ENCODE data around the gene CTRL. TPM values are rescaled to one million over a fixed set of nuclear protein-coding genes. Genes with fewer than 3 reads are reported as not detected.
"Not testable (repeated sequence)": the region's sequence is repeated elsewhere in the genome, so short reads cannot be mapped to it uniquely, and the experiment has no call there.

The CTRL gene
- total RNA-seq = not detected
- polyA plus RNA-seq = 0.91 TPM

DNA sequence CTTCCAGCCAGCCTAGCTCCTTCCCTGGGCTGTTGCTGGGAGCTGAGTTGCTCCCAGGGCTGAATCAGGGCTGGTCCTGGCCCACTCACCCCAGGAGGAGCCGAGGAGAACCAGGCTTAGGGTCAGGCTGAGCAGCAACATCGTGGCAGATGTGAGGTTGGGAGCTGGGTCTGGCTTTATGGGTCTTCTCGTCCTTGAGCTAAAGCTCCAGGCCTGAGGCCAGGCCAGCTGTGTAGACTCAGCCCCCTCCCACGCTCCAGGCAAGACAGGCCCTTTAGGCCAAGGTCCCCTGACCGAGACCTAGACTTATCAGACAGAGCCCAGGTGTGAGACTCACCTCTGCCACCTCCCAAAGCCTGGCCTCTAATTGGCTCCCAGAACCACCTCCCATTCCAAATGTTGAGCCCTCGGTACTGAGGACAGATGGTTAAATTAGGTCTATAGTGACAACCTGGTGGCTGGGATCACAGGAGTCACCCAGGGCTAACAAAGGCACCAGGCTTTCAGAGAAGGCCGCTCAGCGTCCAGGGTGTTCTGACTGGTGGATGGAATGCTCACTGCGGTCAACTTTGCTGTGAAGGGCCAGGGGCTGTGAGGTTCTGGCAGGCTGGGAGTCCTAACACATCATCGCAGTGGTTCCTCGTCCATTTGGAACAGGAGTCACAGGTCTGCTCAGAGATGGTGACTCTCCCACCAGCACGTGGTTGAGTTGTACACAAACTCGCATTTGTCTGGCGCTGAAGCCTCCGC lies at the start of gene CTRL:
CTRL (minus strand) TSS at position 151 of the 750 bp plus-strand sequence; CDS start at position 141, 10 bp downstream.
- Histone ChIP-seq H3K27ac (ENCODE audit: low read depth) (no peak within 1 kb of the TSS), H3K4me1 (ENCODE audit: insufficient read depth) (no peaks in the 10 kb centered on the region), H3K4me3 (ENCODE audit: low read depth, low read length) (no peak within 1 kb of the TSS), H3K36me3 (ENCODE audit: insufficient read depth) (no peaks in the 10 kb centered on the region)
- no peak for DNase-seq (ENCODE audit: extremely low spot score)
- 84% methylated on average over 15 of the region's 15 CpGs for WGBS

DNA sequence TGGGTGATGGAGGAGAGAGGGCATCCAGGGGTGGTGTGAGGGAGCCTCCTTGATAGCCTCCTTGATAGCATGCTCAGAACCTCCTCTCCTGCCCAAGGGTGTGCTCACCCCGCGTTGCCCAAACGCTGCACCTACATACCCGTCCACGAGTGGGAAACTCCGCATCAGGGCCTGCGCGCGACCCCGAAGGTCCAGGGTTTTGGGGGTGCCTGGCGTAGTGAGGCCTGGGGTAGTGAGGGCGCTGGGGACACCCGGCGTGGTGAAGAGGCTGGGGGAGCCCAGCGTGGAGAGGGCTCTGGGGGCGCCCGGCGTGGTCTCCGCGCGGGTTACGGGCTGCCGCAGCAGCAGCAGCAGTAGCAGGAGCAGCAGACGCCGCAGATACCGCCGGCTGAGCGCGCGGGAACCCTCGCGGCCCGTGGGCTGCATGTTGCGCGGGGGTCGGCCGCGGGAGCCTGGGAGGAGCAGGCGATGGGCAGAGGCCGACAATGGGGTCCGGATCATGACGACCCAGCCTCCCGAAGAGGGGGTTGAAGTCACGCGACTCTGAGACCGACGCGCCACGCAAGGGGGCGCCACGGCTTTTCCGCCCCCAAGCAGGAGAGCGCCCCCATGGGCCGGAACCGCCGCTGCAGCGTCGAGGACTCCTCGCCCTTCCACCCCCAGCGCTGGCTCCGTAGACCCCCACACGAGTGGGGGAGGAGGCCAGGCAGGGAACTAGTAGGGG lies 48.5 kb upstream of the CTRL start, which contains the start of gene DPEP3:
DPEP3 (minus strand) TSS at position 545 of the 724 bp plus-strand sequence; CDS start at position 426, 119 bp downstream.
- Histone ChIP-seq H3K4me1 (ENCODE audit: insufficient read depth) (no peaks in the 10 kb centered on the region), H3K27ac (ENCODE audit: low read depth) (no peak within 1 kb of the TSS), H3K4me3 (ENCODE audit: low read depth, low read length) (no peak within 1 kb of the TSS), H3K36me3 (ENCODE audit: insufficient read depth) (no peaks in the 10 kb centered on the region)
- no peak for DNase-seq (ENCODE audit: extremely low spot score)
- 58% methylated on average over 62 of the region's 62 CpGs for WGBS

DNA sequence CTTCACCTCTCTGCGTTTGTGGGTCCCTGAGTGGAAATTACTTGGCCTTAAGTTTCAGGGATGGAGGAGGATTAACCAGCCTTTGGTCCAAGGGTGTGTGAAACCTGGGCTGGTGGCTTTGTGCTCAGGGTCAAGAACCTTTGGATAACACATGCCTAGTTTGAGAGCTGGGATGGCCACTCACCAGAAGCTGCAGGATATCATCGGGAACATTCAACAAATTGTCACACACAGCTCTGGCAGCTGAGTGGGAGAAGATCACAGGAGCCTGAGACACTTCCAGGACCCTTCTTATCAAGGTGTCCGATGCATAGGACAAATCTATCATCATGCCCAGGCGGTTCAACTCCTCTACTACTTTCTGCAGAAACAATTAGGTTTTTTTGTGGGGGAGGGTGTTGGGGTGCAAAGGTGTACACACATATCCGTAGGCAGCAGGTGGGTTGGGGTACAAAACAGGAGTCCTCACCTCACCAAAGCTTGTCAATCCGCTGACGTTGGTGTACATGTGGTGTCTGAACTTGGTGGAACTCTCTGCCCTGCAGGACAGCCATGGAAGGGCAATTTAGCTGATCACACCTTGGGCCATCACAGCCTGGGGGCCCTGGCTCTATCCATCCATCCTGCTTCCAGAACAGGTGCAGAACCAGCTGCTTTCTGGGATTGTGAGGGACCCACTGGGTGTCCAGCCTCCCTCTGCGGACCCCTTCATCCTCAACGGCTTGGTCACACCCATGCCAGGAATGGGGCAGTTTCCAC lies 46.0 kb upstream of the CTRL start:
- Histone ChIP-seq H3K27ac (ENCODE audit: low read depth) (no peak overlapping the region), H3K4me1 (ENCODE audit: insufficient read depth) (no peaks in the 10 kb centered on the region), H3K4me3 (ENCODE audit: low read depth, low read length) (no peak overlapping the region), H3K36me3 (ENCODE audit: insufficient read depth) (no peaks in the 10 kb centered on the region)
- DNase-seq (ENCODE audit: extremely low spot score) = no peak
- 79% methylated on average over 9 of the region's 9 CpGs for WGBS

DNA sequence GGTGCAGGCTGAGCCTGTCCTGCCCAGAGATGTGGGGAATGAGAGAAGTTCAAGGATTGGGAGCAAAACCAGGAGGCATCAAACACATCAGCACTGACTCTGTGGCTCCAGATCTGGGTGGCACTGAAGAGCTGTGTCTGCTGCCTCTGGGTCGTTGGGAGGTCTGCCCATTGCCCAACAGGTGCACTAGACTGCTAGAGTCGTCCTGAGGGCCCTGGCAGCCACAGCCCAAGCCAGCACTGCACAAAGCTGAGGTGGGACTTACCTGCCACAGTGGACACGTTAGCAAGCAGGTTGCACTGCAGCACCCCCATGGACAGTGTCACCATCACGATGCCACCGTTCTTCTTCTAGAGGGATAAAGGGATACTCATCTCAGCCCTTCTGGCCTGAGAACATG lies 45.3 kb upstream of the CTRL start:
- no peaks in the 10 kb centered on the region for H3K36me3 ChIP-seq (ENCODE audit: insufficient read depth)
- H3K27ac ChIP-seq (ENCODE audit: low read depth) = no peak overlapping the region
- WGBS = 74% methylated on average over 5 of the region's 5 CpGs
- no peaks in the 10 kb centered on the region for H3K4me1 ChIP-seq (ENCODE audit: insufficient read depth)
- DNase-seq (ENCODE audit: extremely low spot score) = no peak
- no peak overlapping the region for H3K4me3 ChIP-seq (ENCODE audit: low read depth, low read length)

DNA sequence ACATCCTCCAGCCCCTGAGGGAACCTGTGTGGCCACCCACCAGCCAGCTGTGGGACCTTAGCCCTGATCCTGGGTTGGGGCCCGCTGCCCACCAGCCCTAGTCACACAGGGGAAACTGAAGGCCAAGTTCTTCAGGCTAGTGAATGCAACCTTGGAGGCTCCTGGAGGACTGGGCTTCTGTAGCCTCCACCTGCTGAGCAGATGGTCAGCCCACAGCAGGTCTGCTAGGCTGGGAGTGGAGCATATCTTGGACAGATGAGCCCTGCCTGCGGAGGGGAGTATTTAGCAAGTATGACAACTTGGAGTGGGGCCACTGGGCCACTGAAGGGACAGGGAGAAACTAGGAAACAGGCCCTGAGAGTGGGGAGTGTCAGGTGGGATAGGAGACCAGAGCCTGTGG lies 44.5 kb upstream of the CTRL start:
- Histone ChIP-seq H3K4me1 (ENCODE audit: insufficient read depth) (no peaks in the 10 kb centered on the region), H3K27ac (ENCODE audit: low read depth) (no peak overlapping the region), H3K4me3 (ENCODE audit: low read depth, low read length) (no peak overlapping the region), H3K36me3 (ENCODE audit: insufficient read depth) (no peaks in the 10 kb centered on the region)
- 94% methylated on average over 2 of the region's 2 CpGs for WGBS
- DNase-seq (ENCODE audit: extremely low spot score) = no peak

DNA sequence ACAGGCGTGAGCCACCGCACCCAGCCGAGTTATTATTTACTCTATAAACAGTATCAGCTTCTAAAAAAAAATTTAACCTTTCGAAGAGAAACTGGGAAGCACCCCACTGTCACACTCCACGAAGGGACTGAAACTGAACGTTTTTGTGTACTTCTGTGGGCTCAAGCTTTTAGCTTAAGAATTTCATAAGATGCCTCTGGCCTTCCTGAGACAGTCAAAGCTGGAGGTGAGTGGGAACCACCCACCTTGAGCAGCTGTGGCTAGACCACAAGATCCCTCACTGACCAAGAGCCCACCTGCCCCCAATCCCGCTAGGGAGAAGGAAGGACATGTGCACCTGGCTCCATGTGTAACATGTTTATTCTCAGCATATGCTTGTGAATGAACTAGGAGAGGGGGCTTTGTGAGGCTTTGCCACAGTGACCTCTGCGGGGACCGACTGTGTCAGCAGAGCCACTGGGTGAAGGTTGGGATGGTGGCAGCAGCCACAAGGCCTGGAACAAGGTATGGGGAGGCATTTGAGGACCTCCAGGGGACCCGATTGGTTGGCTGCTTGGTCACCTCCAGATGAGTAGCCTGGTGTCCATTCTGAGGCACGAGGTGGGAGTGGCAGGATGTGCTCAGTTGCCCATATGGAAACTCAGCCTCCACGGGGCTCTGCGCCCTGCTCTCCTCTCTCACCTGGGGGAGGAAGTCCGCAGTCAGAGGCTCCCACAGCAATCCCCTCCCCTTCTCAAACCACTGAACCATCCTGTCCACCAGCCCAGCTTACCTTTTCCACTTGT lies 43.9 kb upstream of the CTRL start:
- no peaks in the 10 kb centered on the region for H3K4me1 ChIP-seq (ENCODE audit: insufficient read depth)
- no peak overlapping the region for H3K27ac ChIP-seq (ENCODE audit: low read depth)
- H3K4me3 ChIP-seq (ENCODE audit: low read depth, low read length) = no peak overlapping the region
- DNase-seq (ENCODE audit: extremely low spot score) = no peak
- 71% methylated on average over 14 of the region's 14 CpGs for WGBS
- no peaks in the 10 kb centered on the region for H3K36me3 ChIP-seq (ENCODE audit: insufficient read depth)

DNA sequence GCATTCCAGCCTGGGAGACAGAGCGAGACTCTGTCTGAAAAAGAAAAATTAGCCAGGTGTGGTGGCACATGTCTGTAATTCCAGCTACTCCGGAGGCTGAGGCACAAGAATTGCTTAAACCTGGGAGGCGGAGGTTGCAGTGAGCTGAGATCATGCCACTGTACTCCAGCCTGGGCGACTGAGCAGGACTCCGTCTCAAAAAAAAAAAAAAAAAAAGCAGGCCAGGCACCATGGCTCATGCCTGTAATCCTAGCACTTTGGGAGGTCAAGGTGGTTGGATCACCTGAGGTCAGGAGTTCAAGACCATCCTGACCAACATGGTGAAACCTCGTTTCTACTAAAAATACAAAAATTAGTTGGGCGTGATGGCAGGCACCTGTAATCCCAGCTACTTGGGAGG lies 40.6 kb upstream of the CTRL start:
- DNase-seq (ENCODE audit: extremely low spot score); H3K4me1 ChIP-seq (ENCODE audit: insufficient read depth); H3K36me3 ChIP-seq (ENCODE audit: insufficient read depth); H3K27ac ChIP-seq (ENCODE audit: low read depth); H3K4me3 ChIP-seq (ENCODE audit: low read depth, low read length): not testable (repeated sequence)
- WGBS = 93% methylated on average over 7 of the region's 7 CpGs

DNA sequence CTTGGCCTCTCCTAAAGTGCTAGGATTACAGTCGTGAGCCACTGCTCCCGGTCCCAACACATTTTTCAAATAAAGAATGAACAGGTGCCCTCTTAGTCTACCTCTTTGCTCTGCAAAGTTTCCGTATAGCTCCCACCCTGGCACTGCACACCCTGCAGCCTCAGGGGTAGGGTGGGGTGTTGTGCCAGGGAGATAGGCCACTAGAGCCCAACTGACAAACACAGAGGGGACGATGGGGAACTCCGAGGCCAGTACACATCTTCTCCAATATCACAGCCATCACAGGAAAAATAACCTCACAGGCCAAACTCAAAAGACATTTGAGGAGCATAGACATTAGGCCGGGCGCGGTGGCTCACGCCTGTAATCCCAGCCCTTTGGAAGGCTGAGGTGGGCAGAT lies 39.4 kb upstream of the CTRL start:
- Histone ChIP-seq H3K4me3 (ENCODE audit: low read depth, low read length) (no peak overlapping the region), H3K4me1 (ENCODE audit: insufficient read depth) (no peaks in the 10 kb centered on the region), H3K36me3 (ENCODE audit: insufficient read depth) (no peaks in the 10 kb centered on the region), H3K27ac (ENCODE audit: low read depth) (no peak overlapping the region)
- 91% methylated on average over 9 of the region's 9 CpGs for WGBS
- DNase-seq (ENCODE audit: extremely low spot score) = no peak

DNA sequence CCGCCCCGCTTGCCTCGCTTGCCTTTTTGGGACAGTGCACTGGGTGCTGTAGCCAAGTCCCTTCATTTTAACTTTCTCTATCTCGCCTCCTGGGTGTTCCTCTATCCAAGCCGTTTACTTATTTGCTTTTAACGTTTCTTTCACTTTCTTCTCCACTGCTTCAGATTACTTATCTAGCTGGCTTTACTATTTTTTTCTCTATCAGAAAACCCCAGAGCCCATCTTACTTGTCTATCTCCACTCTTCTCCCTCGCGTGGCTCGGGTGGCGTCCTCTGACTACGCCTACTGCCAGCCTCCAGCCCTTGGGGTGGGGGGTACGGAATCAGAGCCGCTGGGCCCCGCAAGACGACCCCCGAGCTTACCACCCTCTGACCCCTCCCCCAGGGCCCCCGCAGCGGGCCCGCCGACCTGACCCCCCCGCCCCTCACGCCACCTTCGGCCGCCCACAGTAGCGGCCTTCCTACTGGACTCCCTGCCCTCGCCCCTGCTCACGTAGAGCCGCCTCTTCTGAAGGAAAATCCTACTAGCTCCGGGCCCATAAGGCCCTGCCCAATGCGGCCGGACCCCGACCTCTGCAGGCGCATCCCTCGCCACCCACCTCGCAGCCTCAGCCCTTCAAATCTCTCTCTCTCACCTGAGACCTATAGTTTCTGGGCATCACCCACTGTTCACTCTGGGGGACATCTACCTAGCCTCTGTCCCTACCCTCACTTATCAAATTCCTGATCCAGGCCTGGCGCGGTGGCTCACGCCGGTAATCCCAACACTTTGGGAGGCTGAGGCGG lies 37.8 kb upstream of the CTRL start:
- Histone ChIP-seq H3K27ac (ENCODE audit: low read depth) (peak overlapping the region; percentile 61), H3K36me3 (ENCODE audit: insufficient read depth) (no peaks in the 10 kb centered on the region), H3K4me1 (ENCODE audit: insufficient read depth) (no peaks in the 10 kb centered on the region), H3K4me3 (ENCODE audit: low read depth, low read length) (peak overlapping the region; percentile 84)
- 36% methylated on average over 40 of the region's 40 CpGs for WGBS
- no peak for DNase-seq (ENCODE audit: extremely low spot score)

DNA sequence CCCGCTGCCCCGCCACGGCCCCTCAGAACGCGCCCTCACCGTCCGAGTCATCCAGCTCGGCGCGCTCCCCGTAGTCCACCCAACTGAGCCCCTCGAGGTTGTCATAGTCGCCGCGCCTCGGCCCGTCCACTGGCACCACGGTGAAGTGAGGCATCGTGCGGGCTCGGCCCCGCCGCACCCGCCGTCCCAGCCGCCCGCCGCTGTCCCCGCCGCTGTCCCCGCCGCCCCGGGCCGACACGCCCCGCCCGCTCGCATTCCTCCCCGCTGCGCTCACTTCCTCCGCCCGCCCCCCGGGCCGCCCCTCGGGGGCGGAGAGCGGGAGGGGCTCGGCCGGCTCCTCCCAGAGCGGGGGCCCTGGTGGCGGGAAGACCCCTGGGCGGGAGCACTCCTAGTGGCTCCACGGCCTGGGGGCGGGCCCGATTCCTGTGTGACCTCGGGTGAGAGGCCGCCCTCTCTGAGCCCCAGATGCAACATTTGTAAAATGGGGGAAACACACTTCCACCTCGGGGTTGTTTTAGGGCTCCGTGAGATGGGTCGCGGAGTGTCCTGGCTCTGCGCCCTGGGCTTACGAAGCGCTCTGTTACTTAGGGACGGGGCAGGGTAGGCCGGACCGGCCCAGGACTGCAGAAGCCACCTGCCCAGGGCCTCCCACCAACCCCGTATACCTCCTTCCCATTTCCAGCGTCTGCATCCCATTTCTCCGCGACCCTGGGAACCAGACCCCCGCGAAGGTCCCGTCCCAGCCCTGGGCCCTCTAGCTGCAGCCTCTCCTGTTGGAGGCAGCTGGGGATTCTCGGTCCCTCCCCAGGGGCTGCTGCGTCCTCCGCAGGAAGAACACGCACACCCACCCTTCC lies 37.0 kb upstream of the CTRL start, which contains the start of gene SLC12A4:
SLC12A4 (minus strand) TSS at position 238 of the 854 bp plus-strand sequence; CDS start at position 154, 84 bp downstream.
- Histone ChIP-seq H3K4me1 (ENCODE audit: insufficient read depth) (no peaks in the 10 kb centered on the region), H3K4me3 (ENCODE audit: low read depth, low read length) (peak within 1 kb of the TSS; percentile 84), H3K36me3 (ENCODE audit: insufficient read depth) (no peaks in the 10 kb centered on the region), H3K27ac (ENCODE audit: low read depth) (peak within 1 kb of the TSS; percentile 95)
- peak; percentile 55 for DNase-seq (ENCODE audit: extremely low spot score)
- WGBS = 2% methylated on average over 78 of the region's 78 CpGs

DNA sequence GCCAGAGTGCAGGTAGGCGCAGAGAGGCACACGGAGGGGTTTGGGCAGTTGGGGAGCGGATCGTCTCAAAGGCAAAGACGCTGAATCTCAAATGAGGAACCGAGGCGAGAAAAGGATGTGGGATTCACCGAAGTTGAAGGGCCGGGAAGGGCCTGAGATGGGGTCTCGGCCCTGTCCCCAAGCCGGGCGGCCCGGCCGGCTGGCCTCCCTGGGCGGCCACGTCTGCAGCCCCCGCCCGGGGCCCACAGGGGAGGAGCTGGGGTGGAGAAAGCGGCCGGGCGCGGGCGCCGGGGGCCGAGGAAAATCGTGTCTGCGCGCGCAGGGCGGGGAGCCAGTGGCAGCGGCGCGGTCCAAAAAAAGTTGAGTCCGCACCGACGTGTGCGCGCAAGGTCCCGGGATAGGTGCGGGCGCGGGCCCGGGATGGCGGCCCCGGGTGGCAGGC lies 36.3 kb upstream of the CTRL start:
- Histone ChIP-seq H3K4me1 (ENCODE audit: insufficient read depth) (no peaks in the 10 kb centered on the region), H3K27ac (ENCODE audit: low read depth) (peak overlapping the region; percentile 95), H3K36me3 (ENCODE audit: insufficient read depth) (no peaks in the 10 kb centered on the region), H3K4me3 (ENCODE audit: low read depth, low read length) (peak overlapping the region; percentile 84)
- WGBS = under 1% methylated on average over 45 of the region's 45 CpGs
- DNase-seq (ENCODE audit: extremely low spot score) = no peak

Measured in urinary bladder (tissue), 4 donors.